Measurements from ENCODE around the gene TMEM87B.
"Not testable (repeated sequence)": the region's sequence is repeated elsewhere in the genome, so short reads cannot be mapped to it uniquely, and the experiment has no call there.

Gene TMEM87B

GRCh38 chr2:112136096-112136495 lies 81.0 kb downstream of the TMEM87B start:
- no peak for DNase-seq

- DNase-seq = no peak
Observed at GRCh38 chr2:112137516-112138158, 82.6 kb downstream of the TMEM87B start.

- no peak for DNase-seq
Observed at GRCh38 chr2:112138159-112139032, 83.3 kb downstream of the TMEM87B start, which contains the start of gene FBLN7. Gene FBLN7 (plus strand): TSS chr2:112138385. CDS start chr2:112138656, 271 bp downstream.

- not testable (repeated sequence) for DNase-seq
Observed at GRCh38 chr2:112139033-112139614, 84.1 kb downstream of the TMEM87B start.

GRCh38 chr2:112139661-112140204 lies 84.7 kb downstream of the TMEM87B start:
- DNase-seq = not testable (repeated sequence)

- no peak for DNase-seq
Observed at GRCh38 chr2:112140205-112140802, 85.2 kb downstream of the TMEM87B start.

GRCh38 chr2:112140899-112141625 lies 86.0 kb downstream of the TMEM87B start:
- no peak for DNase-seq

GRCh38 chr2:112141626-112142007 lies 86.5 kb downstream of the TMEM87B start:
- peak; percentile 18 for DNase-seq

GRCh38 chr2:112142525-112143078 lies 87.5 kb downstream of the TMEM87B start:
- no peak for DNase-seq

- no peak for DNase-seq
Observed at GRCh38 chr2:112143150-112143549, 88.1 kb downstream of the TMEM87B start.

GRCh38 chr2:112144966-112145365 lies 89.9 kb downstream of the TMEM87B start:
- DNase-seq = no peak

- DNase-seq = no peak
Observed at GRCh38 chr2:112147382-112148168, 92.5 kb downstream of the TMEM87B start.

- no peak for DNase-seq
Observed at GRCh38 chr2:112148477-112148876, 93.4 kb downstream of the TMEM87B start.

- DNase-seq = no peak
Observed at GRCh38 chr2:112149194-112149593, 94.1 kb downstream of the TMEM87B start.

- DNase-seq = no peak
Observed at GRCh38 chr2:112149866-112150435, 94.9 kb downstream of the TMEM87B start.

- DNase-seq = no peak
Observed at GRCh38 chr2:112150447-112150846, 95.4 kb downstream of the TMEM87B start.

GRCh38 chr2:112150851-112151250 lies 95.8 kb downstream of the TMEM87B start:
- DNase-seq = no peak

GRCh38 chr2:112151271-112151670 lies 96.2 kb downstream of the TMEM87B start:
- DNase-seq = no peak

- DNase-seq = no peak
Observed at GRCh38 chr2:112151701-112152440, 96.8 kb downstream of the TMEM87B start.

All from NCI-H748 treated with DMSO at 0.1 percent for 48 hours (cell line).